Measurements from ENCODE around the gene PEMT. TPM values are rescaled to one million over a fixed set of nuclear protein-coding genes. Genes with fewer than 3 reads are reported as not detected.

PEMT gene
- total and polyA plus RNA-seq, 9 of the 15 experiments (the other 6 are each of a cell fraction or from before 2014, with no cell fraction given): 1.4 to 36.4 (median 13.6) TPM

DNA sequence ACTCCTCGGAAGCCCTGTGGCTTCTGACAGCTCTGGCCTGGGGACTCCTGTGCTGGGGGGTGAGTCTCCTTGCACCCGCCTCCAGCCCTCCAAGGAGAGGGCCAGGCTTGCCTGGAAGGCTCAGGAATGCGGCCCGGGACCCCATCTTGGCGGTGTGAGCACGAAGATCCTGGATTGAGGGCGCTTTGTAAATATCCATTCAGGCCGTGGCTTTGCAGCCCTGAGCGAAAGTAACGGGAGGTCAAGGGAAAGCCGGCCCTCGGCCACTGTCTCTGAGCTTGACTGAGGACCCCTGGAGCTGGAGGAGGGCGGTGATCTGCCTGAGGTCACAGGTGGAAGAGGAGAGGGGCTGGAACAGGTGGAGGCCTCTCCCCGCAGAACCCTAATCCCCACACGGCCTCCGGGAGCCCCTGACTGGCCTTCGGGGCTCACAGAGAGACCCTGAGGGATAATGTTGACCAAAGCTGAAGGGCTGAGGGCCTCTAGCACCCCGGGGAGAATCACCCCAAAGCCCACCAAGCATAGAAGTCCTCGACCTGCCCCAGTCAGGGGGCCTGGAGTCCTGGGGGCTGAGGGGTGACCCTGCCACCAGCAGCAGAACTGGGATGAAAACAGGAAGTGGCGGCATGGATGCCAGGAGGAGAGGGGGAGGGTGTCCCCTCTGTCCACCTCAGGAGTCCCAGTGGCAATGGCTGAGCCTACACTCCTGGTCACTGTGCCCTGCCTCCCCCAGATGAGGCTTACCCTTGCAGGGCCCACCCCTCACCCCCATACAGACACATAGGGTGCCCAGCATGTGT lies 87.0 kb downstream of the PEMT start:
- ChIA-PET CTCF (ENCODE audit: low intra/inter-chr PET ratio) (no interaction called here), POLR2A (interaction anchor here (1.3 kb wide), 1 partner anchor 8 kb away, joined by 3 read pairs; no protein-coding TSS in a partner anchor)
- WGBS (ENCODE audit: insufficient coverage, low coverage, missing lambda C conversion rate): 29% methylated on average over 16 of the region's 20 CpGs
- Histone ChIP-seq H3K9me1 (ENCODE audit: control insufficient read depth, insufficient read depth, low read length) (peaks cover 3% of the 10 kb centered on the region), H3K9me3 (replicated peaks; ENCODE audit: control insufficient read depth, insufficient read depth, low read depth, low read length) (no peaks in the 10 kb centered on the region), H3K4me2 (ENCODE audit: insufficient read depth, low read length) (no peak overlapping the region), H3K27me3 (ENCODE audit: control insufficient read depth in 2 of 2, insufficient read depth in 2 of 2, low read length in 2 of 2) (peaks cover 3 to 31% of the 10 kb centered on the region in 2 experiments; a peak in 2 of 5 replicates), H3K36me3 (ENCODE audit: control insufficient read depth, insufficient read depth, low read length) (no peaks in the 10 kb centered on the region), H3K4me3 (no peak overlapping the region), H3K4me1 (replicated peaks in 1 of 2; ENCODE audit: control insufficient read depth in 2 of 2, insufficient read depth in 2 of 2, low read length in 2 of 2) (peaks cover 6 to 34% of the 10 kb centered on the region in 2 experiments; a peak in 4 of 5 replicates), H4K20me1 (replicated peaks; ENCODE audit: control insufficient read depth, insufficient read depth, low read length) (no peaks in the 10 kb centered on the region), H2AFZ (ENCODE audit: low read depth, low read length) (no peak overlapping the region), H3K79me2 (ENCODE audit: control insufficient read depth, insufficient read depth, low read length) (no peaks in the 10 kb centered on the region), H3K9ac (ENCODE audit: insufficient read depth in 1 of 2, low read depth in 2 of 2, low read length in 2 of 2) (no peak overlapping the region; a peak in 1 of 4 replicates), H3K27ac (ENCODE audit: extremely low read depth, low read depth, low read length) (no peak overlapping the region)
- FAIRE-seq (no peak), ATAC-seq (no peak), DNase-seq (ENCODE audit: extremely low read depth in 1 of 4, low spot score in 3 of 4) (no peak)
- no TSS peak for BruUV-seq (replicated peaks)
- no peak for TF ChIP-seq BHLHE40 (IDR thresholded peaks at IDR 0.05; ENCODE audit: low read length)
- no peak for TF ChIP-seq POLR2G (IDR thresholded peaks at IDR 0.05; ENCODE audit: low read depth, low read length)
- TF ChIP-seq PHB (CRISPR knock-in tag; IDR thresholded peaks at IDR 0.05): no peak
- TF ChIP-seq SIN3A (IDR thresholded peaks at IDR 0.05; ENCODE audit: borderline replicate concordance in 2 of 2, control insufficient read depth in 1 of 2, low read depth in 2 of 2, low read length in 2 of 2): no peak
- TF ChIP-seq PURB (CRISPR knock-in tag; IDR thresholded peaks at IDR 0.05; ENCODE audit: low read depth): no peak
- TF ChIP-seq GTF2F1 (IDR thresholded peaks at IDR 0.05; ENCODE audit: low read depth, low read length): no peak
- no peak for TF ChIP-seq CSDE1 (IDR thresholded peaks at IDR 0.05)
- TF ChIP-seq, protein P1, sequence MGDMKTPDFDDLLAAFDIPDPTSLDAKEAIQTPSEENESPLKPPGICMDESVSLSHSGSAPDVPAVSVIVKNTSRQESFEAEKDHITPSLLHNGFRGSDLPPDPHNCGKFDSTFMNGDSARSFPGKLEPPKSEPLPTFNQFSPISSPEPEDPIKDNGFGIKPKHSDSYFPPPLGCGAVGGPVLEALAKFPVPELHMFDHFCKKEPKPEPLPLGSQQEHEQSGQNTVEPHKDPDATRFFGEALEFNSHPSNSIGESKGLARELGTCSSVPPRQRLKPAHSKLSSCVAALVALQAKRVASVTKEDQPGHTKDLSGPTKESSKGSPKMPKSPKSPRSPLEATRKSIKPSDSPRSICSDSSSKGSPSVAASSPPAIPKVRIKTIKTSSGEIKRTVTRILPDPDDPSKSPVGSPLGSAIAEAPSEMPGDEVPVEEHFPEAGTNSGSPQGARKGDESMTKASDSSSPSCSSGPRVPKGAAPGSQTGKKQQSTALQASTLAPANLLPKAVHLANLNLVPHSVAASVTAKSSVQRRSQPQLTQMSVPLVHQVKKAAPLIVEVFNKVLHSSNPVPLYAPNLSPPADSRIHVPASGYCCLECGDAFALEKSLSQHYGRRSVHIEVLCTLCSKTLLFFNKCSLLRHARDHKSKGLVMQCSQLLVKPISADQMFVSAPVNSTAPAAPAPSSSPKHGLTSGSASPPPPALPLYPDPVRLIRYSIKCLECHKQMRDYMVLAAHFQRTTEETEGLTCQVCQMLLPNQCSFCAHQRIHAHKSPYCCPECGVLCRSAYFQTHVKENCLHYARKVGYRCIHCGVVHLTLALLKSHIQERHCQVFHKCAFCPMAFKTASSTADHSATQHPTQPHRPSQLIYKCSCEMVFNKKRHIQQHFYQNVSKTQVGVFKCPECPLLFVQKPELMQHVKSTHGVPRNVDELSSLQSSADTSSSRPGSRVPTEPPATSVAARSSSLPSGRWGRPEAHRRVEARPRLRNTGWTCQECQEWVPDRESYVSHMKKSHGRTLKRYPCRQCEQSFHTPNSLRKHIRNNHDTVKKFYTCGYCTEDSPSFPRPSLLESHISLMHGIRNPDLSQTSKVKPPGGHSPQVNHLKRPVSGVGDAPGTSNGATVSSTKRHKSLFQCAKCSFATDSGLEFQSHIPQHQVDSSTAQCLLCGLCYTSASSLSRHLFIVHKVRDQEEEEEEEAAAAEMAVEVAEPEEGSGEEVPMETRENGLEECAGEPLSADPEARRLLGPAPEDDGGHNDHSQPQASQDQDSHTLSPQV (IDR thresholded peaks at IDR 0.05): no peak
- TF ChIP-seq MTA2 (IDR thresholded peaks at IDR 0.05; ENCODE audit: low read depth): no peak
- TF ChIP-seq MAFK (IDR thresholded peaks at IDR 0.05; ENCODE audit: low read length): no peak
- intact Hi-C loops (cut with micrococcal nuclease): no loop called here
- in situ Hi-C loops (cut with MboI): loop anchor here (5.0 to 10.0 kb wide), 3 partner anchors 58 to 147 kb away; no protein-coding TSS in a partner anchor

All from K562 (cell line).